Bone marrow (tissue), 2 donors: Measurements from ENCODE around the gene OSBP2.
"Not testable (repeated sequence)": the region's sequence is repeated elsewhere in the genome, so short reads cannot be mapped to it uniquely, and the experiment has no call there.

Source experiments
- DNase-seq, 2 donors: peaks; one replicate each; lab custom pipeline; 2025; lab: John Stamatoyannopoulos, UW

The OSBP2 gene

DNA sequence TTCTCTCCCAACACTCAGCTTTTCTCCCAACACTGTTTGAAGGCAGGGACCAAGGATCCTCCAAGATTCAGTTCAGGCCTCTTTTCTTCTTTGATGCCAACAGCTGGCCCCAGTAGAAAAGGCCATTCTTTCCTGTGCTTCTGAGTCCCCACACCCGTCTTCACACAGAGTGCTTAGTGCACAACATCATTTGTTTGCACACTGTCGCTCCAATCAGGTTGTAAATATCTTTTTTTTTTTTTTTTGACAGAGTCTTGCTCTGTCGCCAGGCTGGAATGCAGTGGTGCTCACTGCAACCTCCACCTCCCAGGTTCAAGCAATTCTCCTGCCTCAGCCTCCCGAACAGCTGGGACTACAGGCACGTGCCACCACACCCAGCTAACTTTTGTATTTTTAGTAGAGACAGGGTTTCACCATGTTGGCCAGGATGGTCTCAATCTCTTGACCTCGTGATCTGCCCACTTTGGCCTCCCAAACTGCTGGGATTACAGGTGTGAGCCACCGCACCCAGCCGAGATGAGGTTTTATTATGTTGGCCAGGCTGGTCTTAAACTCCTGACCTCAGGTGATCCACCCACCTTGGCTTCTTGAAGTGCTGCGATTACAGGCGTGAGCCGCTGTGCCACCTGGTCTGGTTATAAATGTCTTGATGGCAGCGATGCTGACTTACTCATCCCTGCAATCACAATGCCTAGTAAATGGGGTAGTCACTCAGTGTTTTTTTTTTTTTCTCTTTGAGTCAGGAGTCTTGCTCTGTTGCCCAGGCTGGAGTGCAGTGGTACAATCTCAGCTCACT, 14.6 kb upstream of the OSBP2 start:
- DNase-seq = not testable (repeated sequence)

DNA sequence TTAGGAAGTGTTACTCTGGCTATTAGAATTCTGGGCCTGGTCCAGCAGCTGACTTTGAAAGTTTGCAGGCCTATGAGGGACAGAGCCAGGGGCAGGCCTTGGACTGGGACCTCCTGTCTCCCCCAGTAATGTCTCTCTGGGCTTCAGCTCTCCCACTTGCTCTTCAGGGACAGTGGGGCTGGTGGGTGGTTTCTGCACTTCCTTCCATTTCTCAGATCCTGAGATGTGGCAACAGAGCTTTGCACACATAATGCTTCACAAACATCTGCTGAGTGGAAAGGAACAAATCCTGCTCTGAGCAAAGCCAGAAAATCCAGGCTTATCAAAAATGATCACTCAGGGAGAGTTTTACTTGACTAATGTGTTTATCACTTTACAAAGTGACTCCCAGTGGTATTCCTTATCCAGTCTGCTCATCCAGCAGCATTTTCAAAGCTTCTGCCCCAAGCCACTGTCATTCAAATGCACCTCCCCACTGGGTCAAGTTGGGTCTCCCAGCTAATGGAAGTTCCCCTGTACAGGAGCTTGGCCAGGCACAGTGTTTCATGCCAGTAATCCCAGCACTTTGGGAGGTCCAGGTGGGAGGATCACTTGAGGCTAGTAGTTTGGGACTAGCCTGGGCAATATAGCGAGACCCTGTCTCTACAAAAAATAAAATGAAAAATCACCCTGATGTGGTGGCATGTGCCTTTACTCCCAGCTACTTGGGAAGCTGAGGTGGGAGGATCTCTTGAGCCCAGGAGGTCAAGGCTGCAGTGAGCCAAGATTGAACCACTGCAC, 13.5 kb upstream of the OSBP2 start:
- DNase-seq = no peak

DNA sequence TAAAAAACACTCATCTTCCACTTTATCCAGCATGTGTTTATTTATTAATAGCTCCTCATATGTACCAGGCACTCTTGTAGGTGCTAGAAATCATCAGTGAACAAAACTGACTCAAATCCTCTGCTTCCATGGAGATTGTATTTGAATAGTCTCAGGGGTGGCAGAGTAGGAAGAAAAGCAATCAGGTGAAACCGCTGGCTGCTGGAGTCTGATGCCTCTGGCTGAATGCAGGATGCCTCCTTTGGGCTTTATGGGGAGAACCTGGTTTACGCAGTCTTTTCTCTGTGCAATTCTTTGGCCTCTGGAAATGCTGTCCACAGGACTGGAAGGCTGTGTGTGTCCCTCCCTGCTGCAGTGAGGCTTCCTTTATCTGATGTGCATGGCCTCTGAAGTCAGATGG, 12.8 kb upstream of the OSBP2 start:
- DNase-seq = no peak

DNA sequence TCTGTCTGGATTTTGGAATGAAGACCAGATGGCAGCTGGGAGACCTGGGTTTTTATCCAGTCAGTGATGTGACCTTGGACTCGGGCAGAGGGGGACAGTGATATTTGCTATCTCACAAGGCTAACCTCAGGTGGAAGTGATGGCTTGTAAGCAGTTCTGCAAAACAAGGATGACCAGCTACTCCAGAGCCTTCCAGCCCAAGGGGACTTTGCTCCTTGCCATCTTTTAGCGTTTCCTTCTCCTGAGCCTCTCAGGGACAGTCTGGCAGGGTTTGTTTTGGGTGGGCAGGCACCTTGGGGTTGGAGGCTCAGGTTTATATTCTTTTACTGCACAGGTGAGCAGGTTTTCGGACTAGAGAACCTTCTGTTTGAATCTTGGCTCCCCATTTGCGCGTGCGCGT, 9.5 kb upstream of the OSBP2 start:
- no peak for DNase-seq

DNA sequence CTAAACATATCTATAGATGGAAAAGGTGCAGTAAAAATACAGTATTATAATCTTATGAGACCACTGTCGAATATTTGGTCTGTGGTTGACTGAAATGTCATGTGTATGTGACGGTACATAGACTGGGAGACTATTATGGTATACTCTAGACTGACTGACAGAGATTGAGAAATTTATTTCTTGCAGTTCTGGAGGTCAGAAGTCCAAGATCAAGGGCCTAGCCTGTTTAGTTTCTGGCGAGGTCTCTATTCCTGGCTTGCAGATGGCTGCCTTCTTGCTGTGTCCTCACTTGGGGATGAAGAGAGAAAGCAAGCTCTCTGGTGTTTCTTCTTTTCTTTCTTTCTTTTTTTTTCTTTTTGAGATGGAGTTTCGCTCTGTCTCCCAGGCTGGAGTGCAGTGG, 7.3 kb upstream of the OSBP2 start:
- no peak for DNase-seq

DNA sequence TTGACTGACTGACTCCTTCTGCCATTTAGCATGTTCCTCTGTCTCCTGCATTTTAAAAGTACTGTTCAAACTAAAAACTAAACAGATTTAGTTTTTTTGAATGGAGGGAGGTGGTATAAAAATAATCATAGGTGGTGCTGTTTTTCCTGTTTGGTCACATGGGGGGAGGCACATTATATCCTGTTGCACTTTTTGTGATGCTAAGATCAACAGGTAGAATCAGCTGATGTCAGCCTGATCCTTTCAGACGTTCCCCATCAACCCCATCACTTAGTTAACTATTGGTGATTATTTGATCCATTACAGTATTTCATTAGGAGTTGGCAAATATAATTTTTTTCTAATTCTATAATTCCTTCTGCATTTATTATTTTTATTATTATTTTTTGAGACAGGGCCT, 5.1 kb upstream of the OSBP2 start:
- DNase-seq = no peak

DNA sequence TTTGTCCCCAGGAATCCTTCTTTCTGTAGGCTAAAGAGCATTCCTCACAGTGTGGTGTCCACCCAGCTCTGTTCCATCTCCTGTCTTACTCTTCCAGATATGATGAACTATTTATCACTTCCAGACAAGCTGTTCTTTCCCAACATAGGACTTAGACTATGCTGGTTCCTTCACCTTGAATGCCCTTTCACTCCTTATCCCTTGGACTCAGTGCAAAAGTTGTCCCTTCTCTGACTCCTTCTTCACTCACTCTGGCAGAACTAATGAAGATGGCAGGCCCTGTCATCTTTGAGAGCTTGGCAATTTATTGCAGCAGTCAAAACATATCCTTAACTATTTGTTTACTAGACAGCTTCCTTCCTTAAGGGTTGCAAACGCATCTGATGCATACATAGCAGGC, 3.5 kb upstream of the OSBP2 start:
- DNase-seq = no peak

DNA sequence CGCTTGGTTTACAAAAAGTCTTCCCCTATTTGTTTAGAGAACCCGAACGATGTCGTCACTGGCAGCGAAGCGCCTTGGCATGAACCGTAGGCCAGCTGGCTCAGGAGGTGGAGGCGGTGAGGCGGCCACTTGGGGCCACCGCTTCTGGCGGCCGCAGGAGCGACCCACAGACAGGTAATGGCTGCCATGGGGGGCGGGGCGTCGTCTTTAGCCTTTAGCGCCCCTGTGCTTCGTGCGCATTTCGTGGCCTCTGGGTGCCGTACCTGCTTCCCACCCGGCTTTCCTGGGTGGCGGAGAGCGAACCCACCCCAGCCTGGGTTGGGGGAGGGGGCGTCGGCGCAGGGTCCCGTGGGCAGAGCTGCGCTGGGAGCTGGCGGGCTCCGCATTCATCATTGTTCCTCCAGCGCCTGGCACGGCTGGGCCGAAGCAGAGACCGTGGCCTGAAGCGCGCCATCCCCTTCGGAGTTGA, 469 bp upstream of the OSBP2 start:
- DNase-seq = no peak

DNA sequence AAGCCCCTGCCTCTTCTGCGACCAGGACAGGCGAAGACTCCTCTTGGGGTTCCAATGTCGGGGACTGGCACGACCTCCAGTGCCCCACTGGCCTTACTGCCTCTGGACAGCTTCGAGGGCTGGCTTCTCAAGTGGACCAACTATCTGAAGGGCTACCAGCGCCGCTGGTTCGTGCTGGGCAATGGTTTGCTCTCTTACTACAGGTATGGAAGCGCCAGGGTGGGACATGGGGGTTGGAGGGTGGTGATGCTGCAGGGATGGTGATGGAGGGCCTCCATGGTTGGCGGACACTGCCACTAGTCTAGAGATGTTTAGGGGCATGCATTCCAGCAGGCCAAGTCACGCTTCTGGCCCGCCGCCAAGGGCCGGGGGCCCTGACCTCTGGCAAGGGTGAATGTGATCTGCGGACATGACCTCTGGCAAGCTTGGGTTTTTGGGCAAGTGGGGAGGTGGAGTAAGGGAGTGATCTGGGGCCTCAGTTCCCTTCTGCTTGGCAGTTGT, 727 bp downstream of the OSBP2 start:
- no peak for DNase-seq

DNA sequence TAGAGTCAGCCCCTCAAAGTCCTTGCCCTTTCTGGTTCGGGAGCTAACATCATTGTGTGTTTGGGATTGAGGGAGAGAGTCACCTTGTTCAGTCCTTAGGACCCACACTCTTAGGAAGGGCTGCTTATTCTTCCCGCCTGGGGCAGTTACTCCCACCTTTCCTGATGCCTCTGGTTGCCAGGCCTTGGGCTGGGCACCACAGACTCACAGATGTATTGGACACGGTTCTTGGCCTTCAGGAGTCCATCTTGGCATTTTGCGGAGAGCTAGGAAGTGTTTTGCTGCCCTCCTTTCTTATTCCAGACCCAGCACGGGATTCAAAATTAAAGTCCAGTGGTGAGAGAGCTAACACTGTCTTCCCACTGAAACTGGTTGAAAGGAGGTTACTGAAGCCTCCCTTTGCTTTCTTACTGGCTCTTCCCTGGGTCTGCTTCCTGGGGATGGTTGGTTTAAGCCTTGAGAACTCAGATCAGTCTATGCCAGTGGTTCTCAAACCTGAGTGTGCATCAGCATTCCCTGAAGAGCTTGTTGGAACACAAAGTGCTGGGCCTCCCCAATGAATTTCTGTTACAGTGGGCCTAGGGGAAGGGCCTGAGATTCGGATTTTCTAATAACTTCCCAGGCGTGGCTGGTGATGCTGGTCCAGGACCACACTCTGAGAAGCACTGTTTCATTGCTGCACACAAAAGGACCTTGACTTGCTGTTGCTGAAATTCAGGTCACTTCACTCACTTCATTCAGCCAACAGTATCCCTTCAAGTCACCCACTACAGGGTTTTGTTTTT, 1.4 kb downstream of the OSBP2 start:
- no peak for DNase-seq

DNA sequence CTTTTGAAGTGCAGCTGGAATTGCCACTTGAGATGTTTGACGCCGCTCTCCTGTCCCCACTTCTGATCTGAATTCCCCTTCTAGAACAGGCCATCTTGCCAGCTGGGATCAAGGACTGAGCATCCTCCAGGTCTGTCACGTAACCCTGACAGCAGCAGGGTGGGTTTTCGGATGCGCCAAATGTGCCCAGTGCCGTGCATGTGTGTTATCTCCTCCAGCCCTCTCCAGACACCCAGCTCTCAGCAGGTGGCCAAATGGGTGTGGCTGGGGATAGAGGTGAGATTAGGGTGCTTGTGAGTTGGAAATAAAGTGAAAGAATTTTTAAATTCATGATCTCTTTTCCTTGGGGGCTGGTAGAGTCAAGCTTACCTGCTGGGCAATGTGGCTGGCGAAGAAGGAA, 3.3 kb downstream of the OSBP2 start:
- no peak for DNase-seq

DNA sequence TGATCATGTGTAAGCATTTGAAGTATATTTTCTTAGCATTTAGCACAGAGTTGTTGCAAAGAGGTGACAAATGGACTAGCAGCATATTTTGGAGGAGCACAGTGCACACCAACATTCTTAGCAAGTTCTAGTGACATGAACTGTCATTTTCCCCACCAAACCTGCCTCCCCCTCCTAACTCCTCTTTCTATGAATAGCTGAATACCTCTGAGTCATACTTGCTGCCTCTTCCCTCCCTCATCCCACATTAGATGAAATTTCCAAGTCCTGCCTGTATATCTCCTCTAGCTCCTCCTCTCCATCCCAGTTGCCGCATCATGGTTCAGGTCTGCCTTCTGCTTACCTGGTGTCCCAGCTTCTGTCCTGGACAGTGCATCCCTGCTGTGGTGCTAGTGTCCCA, 7.2 kb downstream of the OSBP2 start:
- DNase-seq = no peak

DNA sequence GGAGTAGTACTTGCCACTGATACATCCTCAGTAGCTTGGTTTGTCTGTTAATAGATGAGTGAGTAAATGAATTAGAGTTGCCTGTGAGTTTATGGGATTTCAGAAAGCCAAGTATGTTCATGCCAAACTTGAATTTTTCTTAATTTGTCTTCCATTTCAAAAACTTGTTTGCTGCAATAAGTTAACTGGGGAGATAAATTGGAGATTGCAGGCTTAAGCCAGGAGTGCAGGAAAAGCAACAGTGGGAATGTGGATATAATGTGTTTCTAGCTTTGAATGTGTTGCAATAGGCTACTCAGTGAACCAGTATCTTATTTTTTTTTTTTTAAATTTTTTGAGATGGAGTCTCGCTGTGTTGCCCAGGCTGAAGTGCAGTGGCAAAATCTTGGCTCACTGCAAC, 8.2 kb downstream of the OSBP2 start:
- DNase-seq = no peak

DNA sequence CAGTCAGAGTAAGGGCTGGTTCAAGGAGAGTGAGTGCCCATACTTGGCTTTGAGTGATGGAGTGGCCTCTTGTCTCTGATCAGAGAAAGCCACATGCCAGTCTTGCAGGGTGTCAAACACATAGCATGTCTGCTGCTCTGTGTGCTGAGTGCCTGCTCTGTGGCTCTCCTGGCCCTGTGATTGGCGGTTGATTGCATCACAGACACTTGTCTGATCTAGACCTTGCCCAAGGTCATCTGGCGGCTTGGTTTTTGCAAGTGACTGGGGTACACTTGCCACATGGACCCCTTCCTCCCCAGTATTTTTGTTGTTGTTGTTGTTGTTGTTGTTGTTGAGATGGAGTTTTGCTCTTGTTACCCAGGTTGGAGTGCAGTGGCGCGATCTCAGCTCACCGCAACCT, 10.3 kb downstream of the OSBP2 start:
- no peak for DNase-seq

DNA sequence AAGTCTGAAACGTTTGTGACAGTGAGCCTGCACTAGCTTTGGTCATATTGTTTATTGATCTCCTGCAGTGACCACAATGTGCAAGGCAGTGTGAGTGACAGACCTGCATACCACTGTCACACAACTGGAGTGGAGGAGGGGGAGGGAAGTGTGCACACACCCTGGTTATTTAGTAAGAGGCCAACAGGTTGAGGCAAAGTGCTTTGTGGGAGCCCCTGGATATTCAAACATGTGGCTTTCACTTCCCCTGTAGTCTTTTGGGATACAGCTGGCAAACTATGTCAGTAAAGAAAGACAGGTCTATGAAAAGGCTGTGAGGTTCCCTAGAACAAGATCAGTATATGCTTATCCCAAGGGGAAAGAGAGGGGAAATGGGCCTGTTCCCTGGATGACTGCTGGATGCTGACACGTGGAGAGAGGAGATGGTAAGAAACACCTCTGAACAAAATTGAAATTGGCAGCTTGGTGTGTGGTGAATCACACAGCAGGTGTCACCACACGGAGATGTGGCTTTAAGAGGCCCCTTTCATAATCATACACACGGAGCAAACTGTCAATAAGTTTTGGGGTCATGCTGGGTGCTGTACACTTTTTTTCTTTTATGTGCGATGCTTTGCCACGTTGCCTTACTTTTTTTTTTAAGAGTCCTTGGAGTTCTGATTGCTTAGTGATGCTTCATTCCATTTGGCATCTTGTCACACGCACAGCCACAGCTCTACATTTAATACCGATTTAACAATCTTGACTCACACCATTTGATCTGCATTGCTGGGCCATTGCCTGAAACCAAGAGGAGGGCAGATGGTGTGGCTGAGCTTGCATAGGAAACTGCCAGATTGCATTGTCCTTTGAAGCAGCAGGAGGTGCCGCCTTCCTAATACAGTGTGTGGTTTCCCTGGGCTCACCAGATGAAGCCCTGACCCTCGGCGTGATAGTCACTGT, 11.3 kb downstream of the OSBP2 start:
- no peak for DNase-seq

DNA sequence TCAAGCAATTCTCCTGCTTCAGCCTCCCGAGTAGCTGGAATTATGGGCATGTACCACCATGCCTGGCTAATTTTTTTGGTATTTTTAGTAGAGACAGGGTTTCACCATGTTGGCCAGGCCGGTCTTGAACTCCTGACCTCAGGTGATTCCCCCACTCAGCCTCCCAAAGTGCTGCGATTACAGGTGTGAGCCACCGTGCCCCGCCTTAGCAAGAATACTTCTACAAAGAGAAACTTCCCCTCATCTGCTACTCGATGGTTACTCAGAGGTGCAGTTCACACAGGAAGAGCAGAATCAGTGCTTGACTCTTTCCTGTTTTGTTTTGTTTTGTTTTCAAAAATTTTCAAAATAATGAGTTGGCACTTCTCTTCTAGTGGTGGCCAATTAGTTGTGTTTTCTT, 15.3 kb downstream of the OSBP2 start:
- DNase-seq = not testable (repeated sequence)

DNA sequence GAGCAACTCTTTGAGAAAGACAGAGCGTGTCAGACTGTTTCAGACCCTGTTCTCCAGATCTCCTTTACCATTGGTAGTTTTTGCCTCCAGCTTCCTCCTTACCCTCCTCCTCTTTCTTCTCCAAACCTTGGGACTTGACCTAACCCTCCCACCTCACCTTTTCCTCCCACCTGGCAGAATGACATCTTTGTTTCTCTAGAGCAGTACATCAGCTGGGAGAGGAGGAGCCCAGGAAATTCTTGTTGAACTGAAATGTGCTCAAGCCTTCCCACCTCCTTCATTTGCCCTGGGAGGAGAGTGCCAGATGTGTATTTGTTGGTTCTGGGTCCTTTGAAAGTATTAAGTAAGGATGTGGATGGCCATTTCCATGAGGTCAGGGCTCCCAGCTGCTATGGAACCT, 17.4 kb downstream of the OSBP2 start:
- no peak for DNase-seq

DNA sequence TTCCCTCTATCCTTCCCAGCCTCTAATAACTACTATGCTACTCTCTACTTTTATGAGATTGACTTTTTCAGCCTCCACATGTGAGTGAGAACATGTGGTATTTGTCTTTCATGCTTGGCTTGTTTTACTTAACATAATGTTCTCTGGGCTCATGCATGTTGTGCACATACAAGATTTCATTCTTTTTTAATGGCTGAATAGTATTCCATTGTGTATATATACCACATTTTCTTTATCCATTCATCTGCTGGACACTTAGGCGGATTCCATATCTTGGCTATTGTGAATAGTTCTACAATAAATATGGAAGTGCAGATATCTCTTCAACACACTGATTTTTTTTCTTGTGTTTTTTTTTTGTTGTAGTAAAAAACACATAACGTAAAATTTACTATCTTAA, 19.4 kb downstream of the OSBP2 start:
- DNase-seq = no peak

DNA sequence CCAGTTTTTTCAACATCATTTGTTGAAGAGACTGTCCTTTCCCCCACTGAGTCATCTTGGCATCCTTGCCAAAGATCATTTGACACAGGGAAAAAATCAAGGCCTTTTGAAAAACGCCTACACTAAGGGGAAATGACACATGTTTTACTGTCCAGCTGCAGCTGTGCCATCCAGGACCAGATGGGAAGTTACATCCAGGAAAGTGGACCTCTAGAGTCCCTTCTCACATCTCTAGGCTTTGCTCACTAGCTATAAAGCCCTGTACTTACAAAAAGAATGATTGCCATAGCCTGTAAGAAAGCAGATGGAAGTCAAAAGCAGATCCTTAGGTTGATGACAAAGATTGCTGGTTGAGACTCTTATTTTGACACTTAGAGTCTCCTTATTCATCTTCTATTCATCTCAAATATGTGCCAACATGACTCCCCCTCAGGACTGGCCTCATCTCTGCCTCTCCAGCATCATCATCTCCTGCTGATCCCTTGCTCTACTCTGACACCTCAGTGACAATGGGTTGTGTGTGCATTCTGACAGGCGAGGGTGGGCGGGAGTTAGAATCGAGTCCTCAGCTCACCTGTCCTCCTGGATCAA, 22.8 kb downstream of the OSBP2 start:
- no peak for DNase-seq

DNA sequence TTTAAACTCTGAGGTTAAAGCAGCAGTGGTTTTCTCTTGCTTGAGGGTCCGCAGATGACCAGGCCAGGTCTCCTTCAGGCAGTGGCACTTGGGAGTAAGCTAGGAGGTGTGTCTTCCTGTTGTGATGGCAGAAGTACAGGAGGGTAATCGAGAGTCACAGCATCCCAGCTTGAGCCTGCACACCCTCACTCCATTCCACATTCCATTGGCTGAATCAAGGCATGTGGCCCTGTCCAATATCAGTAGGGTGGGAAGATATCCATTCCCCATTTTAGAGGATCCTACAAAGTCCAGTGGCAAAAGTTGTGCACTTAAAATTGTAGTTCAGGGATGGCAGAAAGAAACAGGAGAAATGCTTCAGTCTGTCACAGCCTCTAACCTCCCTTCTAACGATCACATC, 23.3 kb downstream of the OSBP2 start:
- DNase-seq = no peak

DNA sequence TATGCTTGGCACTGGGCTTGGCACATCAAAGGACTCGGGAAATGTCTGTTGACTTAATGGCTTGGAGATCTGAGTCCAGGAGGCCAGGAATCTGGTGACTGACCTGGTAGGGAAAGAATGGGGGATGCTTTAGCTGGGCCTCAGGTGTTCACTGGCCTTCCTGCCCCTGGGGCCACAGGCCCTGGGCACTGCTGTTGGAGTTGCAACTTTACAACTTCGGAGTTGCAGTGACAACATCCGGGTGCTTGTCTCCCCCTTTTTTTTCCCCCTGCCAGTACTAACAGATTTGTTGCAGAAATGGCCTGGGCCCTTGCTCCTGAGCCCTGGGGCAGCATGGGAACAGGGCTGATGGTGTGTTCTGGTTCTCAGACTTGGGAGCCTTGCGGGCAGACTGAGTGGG, 23.8 kb downstream of the OSBP2 start:
- DNase-seq = no peak
